HG03571 (cell line): ENCODE results near the gene UIMC1.

Experiments
- ATAC-seq: cut with Tn5 transposase; IDR thresholded peaks from one replicate; pipeline ENCODE4 v1.9.1; 2021; ENCODE audit not compliant: unreplicated experiment

UIMC1 gene

GRCh38 chr5:176886336-176887251 lies 120.0 kb downstream of the UIMC1 start:
- no peak for ATAC-seq

GRCh38 chr5:176884571-176884890 lies 122.0 kb downstream of the UIMC1 start:
- ATAC-seq: no peak

GRCh38 chr5:176883700-176884570 lies 122.6 kb downstream of the UIMC1 start:
- no peak for ATAC-seq

DNA sequence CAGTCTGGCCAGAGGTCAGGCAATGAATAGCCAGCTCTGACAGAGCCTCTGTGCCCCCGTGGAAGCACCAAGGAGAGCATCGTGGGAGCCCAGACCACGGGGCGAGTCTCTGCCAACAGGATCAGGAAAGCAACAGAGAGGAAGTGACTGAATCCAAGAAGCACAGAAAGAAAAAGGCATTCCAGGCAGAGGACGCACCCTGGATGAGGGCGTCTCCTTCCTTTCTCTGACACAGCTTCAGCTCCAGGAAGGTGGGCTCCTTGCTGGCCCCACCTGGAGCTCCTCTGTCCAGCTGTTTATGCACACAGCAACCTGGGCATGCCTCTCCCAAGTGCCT lies 124.0 kb downstream of the UIMC1 start:
- ATAC-seq: no peak

- ATAC-seq: no peak
These were observed 124.6 kb downstream of the UIMC1 start for GRCh38 chr5:176881816-176882566.

DNA sequence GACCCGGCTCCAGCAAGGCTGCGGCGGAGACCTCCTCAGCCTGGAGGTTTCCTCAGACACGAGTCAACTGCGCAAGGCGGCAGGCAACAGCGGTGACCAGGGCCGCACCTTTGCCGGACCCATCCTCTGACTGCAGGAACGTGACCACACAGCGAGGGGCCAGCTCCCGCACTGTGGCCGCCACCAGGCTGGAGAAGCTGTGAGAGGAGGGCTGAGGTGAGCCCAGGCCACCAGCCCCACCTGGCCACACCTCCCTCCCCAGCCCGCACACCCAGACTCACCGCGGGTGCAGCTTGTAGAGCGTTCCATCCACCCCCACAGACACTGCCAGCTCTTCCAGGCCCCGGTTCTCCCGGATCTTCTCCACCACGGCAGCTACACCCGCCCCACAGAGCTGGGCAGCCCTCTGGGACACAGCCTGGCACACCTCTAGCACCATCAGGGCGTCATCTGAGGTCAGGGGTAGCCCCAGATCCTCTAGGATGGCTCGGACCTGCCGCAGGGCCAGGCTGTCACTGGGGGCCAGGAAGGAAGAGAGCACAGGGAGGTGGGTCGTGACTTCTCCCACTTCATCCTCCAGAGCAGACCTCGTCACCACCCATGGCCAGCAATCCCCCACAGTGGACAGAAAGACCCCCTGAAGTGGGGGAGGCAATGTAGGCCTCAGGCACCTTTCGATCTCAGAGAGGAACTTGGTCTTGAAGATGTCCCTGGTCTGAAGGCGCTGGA lies 125.4 kb downstream of the UIMC1 start:
- ATAC-seq: no peak

- ATAC-seq: no peak
These were observed 126.1 kb downstream of the UIMC1 start for GRCh38 chr5:176880366-176881020.

DNA sequence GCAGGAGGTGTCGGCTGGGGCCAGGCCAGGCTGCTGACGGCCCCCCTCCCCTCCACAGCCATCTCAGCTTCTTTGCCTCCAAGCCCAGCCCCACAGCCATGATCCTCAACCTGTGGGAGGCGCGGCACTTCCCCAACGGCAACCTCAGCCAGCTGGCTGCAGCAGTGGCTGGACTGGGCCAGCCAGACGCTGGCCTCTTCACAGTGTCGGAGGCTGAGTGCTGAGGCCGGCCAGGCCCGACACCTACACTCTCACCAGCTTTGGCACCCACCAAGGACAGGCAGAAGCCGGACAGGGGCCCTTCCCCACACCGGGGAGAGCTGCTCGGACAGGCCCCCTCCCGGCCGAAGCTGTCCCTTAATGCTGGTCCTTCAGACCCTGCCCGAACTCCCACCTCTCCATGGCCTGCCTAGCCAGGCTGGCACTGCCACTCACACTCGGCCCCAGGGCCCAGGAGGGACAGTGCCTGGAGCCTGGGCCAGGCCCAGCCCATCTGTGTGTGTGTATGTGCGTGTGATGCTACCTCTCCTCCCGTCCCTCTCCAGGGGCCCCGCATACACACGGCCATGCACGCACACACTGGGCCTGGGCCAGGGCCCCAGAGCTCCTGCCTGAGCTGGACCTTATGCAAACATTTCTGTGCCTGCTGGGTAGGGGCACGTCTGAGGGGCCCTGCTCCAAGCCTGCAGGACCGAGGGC lies 126.8 kb downstream of the UIMC1 start:
- no peak for ATAC-seq

DNA sequence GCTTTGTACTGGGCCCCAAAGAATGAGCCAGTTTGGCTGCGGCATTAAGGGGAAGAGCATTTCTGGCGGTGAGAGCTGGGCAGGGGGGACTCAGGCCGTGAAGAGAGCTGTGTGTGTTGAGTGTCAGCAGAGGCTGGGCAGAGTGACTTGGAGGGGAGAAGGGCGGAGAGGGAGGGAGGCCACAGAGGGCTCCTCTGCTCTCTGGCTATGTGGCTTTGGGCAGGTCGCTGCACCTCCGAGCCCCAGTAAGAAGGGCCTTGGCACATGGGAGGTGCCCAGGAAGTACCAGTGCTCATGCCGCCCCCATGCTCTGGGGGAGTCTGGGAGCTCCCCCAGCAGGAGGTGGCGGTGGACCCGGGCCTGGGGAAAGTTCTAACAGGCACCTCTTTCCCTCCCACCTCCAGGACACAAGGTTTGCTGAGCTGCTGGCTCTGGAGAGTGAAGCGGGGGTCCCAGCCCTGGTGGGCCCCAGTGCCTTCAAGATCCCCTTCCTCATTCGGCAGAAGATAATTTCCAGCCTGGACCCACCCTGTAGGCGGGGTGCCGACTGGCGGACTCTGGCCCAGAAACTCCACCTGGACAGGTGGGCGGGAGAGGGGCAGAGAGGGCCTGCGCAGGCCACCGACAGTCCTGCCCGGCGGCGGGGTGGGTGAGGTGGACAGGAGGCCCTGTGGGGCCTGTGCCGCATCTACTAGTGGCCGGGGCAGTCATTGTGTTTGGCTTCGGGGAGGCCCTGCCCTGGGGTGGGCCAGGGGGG lies 127.5 kb downstream of the UIMC1 start:
- no peak for ATAC-seq

GRCh38 chr5:176878463-176878862 lies 128.1 kb downstream of the UIMC1 start:
- no peak for ATAC-seq

DNA sequence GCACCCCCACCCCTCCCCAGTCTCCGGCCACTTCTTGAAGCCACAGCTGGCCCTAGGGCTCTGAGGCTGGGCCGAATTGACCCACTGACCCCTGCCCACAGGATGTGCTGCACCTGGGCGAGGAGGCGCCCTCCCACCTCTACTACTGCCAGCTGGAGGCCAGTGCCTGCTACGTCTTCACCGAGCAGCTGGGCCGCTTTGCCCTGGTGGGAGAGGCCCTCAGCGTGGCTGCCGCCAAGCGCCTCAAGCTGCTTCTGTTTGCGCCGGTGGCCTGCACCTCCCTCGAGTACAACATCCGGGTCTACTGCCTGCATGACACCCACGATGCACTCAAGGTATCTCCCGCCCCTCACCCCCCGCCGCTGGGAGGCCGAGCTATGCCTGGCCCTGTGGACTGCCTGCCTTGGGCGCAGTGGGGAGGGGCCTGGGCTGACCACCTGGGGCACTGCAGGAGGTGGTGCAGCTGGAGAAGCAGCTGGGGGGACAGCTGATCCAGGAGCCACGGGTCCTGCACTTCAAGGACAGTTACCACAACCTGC lies 128.7 kb downstream of the UIMC1 start:
- ATAC-seq: no peak

- ATAC-seq: no peak
These were observed 129.8 kb downstream of the UIMC1 start for GRCh38 chr5:176876506-176877431.

DNA sequence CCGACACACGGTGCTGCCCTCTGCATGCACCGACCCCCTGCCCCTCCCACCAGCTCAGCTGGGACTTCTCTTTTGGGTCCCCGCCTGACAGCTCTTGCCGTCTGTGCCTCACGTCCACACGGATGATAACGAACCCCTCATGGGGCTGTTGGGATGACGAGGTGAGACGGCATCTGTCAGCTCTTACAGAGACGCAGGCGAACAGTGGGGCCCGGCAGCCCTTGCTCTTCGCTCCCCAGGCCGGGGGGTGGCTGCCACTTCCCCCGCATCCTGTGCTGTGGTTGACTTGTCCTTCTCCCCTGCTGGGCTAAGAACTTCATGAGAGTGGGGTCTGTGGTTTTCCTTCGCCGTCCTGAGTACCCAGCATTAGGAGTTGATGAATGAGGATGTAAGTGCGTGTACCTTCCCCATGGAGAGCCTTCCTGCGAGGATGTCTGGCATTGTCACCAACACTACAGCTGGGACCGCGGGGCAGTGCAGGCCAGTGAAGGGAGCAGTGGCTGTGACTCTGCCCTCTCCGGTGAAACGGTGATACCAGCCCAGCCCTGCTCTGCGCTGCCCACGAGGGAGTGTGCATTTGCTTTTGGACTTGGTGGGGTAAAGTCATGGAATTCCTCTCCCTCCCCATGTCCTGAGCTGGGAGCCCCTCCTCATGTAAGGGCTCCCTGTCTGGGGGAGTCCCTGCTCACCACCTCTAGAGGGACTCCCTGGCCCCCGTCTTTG lies 130.6 kb downstream of the UIMC1 start:
- ATAC-seq: no peak

DNA sequence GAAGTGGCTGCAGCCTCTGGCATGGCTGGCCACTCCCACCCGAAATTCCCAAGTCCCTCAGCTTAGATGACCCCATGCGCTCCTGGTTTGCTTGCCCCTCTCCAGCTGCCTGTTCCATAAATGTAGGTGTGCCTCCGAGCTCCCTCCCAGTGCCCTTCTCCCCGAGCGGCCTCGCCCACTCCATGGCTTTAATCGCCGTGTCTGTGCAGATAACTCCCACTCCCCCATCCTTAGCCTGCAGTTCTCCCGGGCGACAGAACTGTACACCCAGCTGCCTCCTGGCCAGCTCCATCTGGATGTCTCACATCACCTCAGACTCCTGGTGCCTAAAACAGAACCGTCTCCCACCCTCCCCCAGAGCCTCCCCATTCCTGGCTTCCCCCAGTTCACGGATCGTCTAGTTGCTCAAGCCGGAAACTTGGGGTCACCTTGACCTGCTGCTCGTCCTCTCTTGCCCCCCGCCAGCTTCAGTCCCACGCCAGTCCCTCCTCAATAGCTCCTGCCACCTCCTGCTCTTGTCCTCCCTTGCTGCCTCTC lies 131.5 kb downstream of the UIMC1 start:
- no peak for ATAC-seq

GRCh38 chr5:176874198-176874780 lies 132.3 kb downstream of the UIMC1 start:
- ATAC-seq: no peak

GRCh38 chr5:176873541-176874172 lies 132.9 kb downstream of the UIMC1 start:
- ATAC-seq: no peak
